NCI-H524 (cell line): Measurements from ENCODE around the gene DPP6.
"Not testable (repeated sequence)": the region's sequence is repeated elsewhere in the genome, so short reads cannot be mapped to it uniquely, and the experiment has no call there.

Source experiments
- DNase-seq, 2 experiments: peaks; one replicate each; lab custom pipeline; 2025; lab: John Stamatoyannopoulos, UW

Gene DPP6

DNA sequence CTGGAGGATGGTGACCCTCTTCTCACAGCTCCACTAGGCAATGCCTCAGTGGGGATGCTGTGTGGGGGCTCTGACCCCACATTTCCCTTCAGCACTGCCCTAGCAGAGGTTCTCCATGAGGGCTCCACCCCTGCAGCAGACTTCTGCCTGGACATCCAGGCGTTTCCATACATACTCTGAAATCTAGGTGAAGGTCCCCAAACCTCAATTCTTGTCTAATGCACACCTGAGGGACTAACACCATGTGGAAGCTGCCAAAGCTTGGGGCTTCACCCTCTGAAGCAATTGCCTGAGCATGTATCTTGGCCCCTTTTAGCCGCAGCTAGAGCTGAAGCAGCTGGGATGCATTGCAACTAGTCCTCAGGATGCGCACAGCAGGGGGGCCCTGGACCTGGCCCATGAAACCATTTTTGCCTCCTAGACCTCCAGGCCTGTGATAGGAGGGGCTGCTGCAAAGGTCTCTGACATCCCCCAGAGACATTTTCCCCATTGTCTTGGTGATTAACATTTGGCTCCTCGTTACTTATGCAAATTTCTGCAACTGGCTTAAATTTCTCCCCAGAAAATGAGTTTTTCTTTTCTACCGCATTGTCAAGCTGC lies 882.3 kb downstream of the DPP6 start:
- not testable (repeated sequence) for DNase-seq

DNA sequence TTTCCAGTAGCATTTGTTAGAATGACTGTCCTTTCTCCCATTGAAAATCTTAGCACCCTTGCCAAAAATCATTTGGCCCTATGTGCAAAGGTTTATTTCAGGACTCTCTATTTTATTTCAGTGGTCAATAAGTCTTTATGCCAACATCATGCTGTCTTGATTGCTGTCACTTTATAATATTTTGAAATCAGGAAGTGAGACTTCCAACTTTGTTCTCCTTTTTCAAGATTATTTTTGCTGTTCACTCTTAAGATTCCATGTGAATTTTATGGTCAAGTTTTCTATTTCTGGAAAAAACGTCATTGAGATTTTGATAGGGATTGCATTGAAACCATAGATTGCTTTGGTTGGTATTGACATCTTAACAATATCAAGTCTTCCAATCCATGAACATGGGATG lies 885.6 kb downstream of the DPP6 start:
- DNase-seq, result no peak

DNA sequence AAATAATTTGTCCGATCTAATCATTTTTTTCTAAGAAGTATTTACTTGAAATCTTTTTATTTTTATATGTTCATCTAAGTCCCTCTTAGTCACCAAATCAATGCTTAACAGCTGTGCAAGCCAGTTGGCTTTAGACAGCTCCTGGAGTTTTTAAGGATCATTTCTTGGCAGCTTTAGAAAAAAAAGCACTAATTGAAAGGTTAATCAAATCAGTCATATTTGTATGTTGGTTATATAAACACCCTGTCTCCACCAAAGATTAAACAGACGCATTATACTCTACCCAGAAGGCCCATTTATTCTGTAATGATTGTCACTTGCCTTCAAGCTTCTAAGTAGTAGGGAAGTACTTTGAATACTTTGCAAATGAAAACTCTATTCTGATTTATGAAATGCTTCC lies 890.5 kb downstream of the DPP6 start:
- DNase-seq, result no peak
